Activated CD8-positive, alpha-beta memory T cell treated with anti-CD3 and anti-CD28 coated beads for 1 hour (primary cell): ENCODE results near the gene ST8SIA2.
"Not testable (repeated sequence)": the region's sequence is repeated elsewhere in the genome, so short reads cannot be mapped to it uniquely, and the experiment has no call there.

Source experiments
- DNase-seq, 2 donors: peaks; one replicate each; pipeline ENCODE4 v3.0.0-alpha.2; 2020; ENCODE audit warnings: low read depth in 1 of 2; ENCODE audit errors: extremely low read depth in 1 of 2

ST8SIA2 gene

DNA sequence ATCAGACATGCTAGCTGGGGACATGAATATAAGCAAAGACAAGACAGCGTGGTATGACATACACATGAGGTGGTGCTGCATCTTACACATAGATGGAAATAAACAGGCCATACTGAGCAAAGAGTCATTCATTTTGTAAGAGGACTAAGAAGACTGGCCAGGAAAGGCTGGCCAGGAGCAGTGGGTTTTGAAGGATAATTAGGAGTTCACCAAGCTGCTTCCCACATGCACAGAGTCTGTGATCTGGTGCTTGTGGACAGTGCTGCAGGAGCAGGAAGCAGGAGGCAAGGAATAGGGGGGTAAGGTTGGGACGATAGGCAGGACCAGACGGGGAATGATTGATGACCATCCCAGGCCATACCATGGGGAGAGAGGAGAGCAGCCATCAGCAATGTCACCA lies 41.5 kb downstream of the ST8SIA2 start:
- no peak for DNase-seq

DNA sequence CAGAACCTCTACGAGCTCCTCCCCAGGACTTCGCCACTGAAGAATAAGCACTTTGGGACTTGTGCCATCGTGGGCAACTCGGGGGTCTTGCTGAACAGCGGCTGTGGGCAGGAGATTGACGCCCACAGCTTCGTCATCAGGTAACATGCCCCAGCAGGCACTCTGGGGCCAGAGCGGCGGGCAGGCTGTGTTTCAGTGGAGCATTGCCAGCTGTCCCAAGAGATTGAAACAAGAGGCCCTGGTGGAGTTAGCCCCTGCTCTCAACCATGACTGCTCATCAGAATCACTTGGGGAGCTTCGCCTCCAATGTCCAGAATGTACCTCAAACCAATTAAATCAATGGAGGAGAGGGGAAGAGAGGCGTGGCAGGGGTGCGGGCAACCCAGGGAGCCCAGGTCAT lies 44.8 kb downstream of the ST8SIA2 start:
- DNase-seq: no peak

DNA sequence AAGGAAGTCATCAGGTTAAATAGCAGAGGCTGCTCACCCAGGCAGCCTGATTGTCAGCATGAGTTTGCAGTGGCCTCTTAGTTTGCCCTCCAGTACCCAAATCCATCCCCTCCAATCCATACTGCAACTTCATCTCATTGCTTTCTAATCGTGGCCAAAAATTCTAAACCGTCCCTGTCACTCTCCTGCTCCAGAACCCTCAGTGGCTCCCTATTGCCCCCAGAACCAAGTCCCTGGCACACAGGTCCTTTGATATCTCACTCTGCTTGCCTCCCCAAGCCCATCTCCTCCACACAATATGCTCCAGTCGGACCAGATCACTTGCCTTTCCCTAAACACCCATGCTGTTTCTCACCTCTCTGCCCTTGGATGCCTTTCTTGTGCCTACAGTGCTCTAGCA lies 49.7 kb downstream of the ST8SIA2 start:
- DNase-seq: no peak

DNA sequence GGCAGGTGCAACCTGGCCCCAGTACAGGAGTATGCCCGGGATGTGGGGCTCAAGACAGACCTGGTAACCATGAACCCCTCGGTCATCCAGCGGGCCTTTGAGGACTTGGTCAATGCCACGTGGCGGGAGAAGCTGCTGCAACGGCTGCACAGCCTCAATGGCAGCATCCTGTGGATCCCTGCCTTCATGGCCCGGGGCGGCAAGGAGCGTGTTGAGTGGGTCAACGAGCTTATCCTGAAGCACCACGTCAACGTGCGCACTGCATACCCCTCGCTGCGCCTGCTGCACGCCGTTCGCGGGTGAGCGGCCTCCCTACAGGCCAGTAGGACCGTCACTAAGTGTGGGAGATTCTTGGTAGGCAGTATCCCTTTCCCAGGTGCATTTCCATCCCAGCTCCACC lies 51.0 kb downstream of the ST8SIA2 start:
- no peak for DNase-seq

DNA sequence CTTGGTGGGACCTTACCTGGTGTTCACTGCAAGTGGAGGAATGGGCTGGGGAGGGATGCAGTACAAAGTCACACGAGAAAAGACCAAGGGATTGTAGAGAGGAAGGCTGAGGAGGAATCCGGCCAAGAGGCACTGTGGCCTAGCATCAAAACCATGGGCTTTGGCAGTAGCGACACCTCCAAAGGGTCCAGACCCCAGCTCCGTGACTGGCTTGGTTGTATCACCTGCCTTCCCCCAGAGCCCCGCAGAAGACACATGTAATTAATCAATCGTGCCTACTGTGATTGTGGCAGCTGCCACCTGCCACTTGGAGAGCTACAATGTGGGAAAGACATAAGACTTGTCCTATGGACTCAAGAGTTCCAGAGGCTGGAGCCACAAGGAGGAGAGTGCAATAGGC lies 54.7 kb downstream of the ST8SIA2 start:
- no peak for DNase-seq

DNA sequence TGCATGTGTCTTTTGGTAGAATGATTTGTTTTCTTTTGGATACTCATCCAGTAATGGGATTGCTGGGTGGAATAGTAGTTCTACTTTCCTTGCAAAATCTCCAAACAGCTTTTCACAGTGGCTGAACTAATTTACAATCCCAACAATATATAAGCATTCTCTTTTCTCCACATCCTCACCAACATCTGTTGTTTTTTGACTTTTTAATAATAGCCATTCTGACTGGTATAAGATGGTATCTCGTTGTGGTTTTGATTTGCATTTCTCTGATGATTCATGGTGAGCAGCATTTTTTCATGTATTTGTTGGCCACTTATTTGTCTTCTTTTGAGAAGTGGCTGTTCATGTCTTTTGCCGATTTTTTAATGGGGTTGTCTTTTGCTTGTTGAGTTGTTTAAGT lies 55.8 kb downstream of the ST8SIA2 start:
- DNase-seq: no peak

DNA sequence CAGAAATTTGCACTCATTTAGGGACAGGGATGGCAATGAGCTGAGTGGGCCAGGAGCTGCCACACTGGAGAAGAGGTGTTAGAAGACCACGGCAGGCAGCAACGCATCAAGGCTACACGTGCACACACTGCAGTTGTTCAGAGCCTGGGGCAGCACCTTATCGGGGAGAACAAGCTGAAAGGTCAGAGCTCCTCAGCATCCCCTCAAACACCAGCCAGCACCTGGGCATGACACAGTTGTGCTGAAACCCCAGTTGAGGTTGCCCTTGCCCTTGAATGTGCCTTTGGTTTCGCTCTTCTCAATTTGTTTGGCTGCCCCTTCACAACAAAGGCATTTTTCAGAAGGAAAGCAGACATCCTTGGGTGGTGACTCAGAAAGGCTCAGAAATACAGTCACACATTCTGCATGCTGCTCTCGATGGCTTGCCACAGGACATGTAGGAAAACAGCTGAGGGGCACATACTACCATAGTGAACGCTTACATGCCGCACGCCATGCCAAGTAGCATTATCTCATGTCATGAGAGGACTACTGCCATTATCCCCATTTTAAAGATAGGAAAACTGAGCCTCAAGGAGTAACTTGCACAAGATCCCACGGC lies 57.6 kb downstream of the ST8SIA2 start:
- no peak for DNase-seq

DNA sequence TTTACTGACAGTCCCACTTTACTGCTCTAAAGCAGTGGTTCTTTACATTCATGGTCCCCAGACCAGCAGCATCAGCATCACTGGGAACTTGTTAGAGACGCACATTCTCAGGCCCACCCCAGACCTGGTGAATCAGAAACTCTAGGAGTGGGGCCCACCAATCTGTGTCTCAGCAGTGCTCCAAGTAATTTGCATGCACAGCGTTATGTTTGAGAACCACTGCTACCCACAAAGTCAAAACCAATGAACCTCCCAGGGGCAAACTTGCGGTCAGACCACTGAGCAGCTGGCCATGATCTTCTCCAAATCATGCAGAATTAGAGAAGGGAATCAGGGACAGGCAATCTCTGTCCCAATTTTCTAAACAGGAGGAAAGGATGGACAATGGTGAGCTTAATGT lies 58.5 kb downstream of the ST8SIA2 start:
- DNase-seq: no peak

DNA sequence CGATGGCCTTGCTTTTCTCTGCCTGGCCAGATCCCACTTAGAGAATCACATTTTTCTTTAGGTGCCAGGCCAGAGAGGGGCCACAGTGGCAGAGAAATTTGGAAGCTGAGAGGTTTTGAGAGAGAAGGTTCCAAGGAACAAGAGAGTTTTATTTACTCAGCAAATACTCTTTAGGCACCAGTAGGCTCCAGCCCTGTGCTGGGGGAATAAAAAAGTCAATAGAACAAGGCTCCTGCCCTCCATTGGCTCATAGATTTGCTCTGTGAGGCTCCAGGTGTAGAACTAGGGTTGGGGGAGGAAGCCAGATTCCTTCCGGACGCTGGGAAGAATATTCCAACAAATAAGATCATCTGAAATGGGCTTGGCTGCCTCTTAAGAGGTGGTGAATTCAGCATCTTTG lies 59.9 kb downstream of the ST8SIA2 start:
- no peak for DNase-seq

DNA sequence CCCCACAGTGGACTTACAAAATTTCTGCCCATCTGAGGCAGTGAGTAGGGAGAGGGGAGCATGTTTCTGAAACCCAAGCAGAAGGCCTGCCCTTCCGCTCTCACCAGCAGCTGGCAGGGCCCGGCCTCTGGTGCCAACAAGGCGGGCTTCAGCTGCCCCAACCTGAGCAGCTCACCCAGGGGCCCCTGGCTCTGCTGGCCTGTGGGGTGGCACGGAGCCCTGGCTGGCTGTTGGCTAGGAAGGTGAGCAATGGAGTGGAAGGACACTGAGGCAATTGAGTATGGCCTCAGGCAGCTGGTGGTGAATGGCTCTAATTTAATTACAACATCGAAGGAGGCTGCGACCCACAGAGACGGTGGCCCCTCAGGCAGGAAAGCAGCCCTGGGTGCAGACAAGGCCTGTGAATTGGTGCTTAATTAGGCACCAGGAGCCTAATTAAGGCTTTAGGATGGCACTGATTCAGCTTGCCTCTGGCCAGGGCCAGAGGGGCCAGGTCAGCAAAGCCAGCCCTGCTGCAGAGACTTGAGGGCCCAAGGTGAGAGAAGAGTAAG lies 60.9 kb downstream of the ST8SIA2 start:
- DNase-seq: no peak

DNA sequence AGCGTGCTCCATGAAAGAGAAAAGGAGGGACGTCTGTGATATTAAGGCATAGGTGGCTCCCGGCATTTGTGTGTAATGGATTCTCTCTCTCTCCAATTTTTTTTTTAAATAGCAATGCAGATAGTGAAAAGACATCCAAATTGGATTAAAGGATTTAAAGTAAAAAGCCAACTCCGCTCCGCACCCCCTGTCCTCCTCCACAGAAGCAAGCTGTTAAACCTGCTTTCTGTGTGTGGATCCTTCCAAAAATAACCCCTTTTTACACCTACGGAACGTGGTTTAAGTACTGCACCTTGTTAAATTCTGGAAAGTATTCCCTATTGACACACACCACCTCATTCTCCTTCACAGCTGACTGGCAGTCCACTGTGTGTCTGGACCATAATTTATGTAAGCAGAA lies 61.6 kb downstream of the ST8SIA2 start:
- DNase-seq: no peak

DNA sequence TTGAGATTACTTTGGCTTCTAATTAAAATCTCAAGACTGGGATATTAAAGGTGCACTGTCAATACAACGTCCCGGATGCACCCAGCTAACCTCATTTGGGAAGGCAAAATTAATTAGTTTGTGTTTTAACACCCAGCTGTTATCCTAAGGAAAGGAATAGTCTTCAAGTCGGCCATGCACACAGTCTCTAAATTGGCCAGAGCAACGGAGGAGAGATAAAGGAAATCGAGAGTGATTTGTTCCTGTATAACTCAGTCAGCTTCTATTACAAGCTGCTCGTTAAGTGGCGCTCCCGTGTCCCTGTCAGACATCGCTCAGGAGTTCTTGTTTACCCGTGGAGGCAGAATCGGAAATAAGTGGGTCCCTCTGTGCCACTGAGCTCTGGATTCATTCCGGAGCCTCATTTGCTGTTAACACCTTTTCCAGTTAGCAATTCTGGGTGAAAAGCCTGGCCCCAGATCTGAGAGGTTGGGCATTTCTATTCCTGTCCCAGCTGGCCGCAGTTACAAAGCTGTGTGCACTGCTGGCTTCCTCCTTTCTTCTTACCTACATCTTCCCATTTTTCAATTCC lies 63.9 kb downstream of the ST8SIA2 start:
- DNase-seq: no peak

DNA sequence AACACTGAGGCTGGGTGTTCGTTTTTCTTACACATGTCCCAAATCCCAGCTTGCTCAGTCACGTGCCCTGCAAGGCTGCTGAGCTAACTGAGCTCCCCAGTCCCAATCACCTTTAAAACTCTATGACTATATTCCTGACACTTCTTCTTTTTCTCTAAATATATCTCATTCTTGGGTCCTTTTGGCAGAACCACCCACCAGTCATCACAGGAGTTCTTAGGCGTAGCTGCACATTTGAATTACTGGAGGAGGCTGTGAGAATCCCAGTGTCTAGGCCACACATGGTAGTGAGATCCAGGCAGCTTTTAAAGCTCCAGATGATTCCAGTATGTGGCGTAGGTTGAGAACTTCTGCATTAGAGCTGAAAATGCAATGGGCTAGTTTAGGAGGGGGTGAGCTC lies 66.3 kb downstream of the ST8SIA2 start:
- no peak for DNase-seq

DNA sequence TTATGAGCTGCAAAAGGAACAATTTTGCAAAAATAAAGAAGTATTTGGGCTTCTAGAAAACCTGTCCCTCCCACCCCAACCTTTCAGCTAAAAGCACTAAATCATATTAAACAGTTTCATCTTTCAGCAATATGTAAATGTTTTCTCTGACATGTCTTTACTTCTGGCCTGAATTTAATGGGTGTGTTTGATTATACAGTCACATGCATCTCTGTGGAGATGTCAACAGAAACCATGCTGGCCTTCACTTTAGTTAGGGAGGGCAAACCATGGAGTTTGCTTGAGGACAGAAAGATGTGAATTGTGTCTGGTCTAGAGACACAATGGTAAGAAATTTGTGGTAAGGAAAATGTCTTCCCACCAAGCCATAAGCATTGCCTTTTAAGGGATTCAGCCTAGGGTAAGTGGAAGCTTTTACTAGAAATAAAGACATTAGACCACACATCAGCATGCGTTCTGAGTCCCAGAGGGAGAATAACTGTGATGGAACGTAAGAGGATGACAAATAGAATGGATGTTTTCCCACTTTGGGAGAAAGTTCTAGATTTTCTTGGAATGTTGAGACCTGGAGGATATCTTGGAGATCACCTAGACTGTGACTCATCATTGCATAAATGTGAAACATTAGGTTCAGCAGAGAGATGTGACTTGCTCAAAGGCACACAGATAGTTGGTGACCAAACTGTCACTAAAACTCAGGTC lies 68.9 kb downstream of the ST8SIA2 start:
- no peak for DNase-seq

DNA sequence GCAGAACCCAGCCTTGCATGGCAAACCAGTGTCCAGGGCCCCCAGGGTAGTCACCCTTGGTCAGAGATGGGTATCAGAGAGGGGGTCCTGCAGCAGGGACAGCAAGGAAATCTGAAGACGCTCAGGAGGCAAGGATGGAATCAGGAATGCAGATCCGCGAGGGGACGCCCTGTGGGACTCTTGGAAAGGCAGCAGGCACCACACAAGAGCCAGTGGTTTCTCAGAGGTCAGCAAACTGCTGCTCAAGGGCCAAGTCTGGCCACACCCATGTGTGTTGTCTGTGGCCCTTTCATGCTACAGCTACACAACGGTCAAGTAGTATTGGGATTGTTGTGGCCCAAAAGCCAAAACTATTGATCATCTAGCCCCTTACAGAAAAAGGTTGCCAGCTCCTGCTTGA lies 69.7 kb downstream of the ST8SIA2 start:
- DNase-seq: no peak

DNA sequence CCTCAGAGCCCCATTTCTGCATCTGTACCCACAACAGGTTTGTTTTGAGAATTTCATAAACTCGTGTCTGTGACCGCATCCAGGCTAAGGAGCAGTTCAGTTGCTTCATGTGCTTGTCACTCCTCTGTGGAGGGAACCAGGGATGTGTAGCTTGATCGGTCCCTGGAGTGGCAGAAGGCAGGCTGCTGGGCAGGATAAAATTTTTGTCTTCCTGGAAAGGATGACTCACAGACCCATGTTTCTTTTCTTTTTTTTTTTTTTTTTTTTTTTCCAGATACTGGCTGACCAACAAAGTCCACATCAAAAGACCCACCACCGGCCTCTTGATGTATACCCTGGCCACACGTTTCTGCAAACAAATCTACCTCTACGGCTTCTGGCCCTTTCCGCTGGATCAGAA lies 70.1 kb downstream of the ST8SIA2 start:
- DNase-seq: no peak

DNA sequence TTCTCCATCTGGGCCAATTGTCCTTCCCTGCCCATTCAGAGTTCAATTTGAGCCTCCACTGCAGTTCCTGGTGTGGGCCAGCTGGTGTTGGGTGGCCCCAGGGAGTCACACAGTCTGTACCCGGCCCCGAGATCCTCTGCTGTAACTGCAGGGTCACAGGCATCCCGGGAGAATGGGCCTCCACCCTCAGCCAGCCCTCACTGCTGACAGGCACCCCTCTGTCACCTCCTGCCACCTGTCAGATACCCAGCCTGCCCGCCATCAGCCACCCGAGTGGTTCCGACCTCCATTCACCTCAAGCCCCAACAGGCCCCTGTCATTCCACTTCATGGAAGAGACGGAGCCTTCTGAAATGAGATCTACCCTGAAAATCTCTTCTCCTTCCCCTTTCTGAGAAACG lies 73.2 kb downstream of the ST8SIA2 start:
- DNase-seq: no peak

DNA sequence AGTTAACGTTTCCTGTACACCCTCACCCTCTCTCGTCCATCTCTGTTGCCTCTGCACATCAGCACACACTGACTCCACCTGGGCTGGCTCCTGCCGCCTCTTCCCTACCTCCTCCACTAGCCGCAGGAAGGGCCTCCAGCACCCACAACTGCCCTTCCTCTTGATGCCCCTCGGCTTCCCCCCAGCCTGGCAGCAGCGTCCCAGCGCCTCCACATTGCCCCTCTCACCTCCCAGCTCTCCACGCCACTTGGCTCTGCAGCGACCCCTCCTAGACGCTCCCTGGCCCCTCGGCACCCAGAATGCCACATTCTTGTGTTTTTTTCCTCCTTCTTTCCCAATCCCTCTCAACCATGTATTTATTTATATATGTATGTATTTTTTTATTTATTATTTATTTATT lies 73.6 kb downstream of the ST8SIA2 start:
- DNase-seq: no peak

DNA sequence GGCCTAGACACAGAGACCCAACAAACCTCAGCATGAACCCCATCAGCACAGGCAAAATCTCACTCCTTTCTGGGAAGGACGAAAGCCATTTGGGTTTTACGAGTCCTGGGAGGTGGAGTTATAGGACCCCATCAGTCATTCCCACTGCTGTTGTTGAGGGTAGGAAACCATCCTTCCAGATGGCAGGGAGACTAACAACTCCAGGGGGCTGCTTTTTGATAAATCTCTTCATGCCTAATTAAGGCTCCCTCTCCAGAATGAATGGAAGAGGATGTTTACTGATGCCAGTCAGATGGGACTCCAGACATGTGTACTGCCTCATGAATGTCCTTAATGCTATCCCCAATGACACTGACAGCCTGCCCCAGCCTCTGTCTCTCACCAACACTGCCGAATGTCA lies 75.3 kb downstream of the ST8SIA2 start:
- no peak for DNase-seq

DNA sequence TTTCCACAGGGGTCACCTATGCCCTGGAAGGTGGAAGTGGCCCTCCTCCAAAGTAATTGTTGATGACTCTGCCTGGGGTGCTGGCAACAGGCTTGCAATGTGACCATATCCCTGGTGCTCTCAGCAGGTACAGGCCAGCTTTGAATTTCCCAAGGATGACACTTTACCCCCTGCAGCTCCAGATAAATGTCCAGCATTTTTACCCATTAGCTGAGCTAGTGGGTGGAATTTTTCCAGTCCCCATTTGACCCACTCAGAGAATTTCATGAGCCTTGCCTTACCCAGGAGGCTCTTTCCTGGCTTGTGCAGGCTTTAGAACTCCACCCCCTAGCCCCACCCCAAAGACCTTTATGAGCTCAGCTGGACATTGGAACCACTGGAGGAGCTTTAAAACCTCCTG lies 77.6 kb downstream of the ST8SIA2 start:
- no peak for DNase-seq

DNA sequence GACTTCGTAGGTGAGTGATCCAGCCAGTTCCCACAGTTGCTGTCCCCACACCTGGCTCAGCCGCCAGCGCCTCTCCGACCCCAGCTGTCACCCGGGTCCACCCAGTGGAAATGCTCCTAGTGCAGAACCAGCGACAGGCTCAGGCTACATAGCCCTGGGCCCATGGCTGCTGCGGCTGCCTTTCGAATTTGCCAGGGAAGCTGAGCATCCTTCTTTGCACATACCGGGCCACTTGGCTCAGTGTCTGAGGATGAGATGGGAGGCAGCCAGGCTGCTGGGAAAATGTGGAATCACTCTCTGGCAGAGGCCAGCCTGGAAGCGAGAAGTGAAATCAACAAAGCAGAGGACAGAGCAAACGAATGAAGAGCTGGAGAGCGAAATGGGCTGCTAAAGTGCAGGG lies 80.1 kb downstream of the ST8SIA2 start:
- DNase-seq: no peak

DNA sequence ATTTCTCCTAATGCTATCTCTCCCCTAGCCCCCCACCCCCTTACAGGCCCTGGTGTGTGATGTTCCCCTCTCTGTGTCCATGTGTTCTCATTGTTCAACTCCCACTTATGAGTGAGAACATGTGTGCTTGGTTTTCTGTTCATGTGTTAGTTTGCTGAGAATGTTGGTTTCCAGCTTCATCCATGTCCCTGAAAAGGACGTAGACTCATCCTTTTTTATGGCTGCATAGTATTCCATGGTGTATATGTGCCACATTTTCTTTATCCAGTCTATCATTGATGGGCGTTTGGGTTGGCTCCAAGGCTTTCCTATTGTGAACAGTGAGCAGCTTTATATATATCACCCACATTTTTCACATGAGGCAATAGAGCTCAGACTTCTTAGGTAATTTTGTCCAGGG lies 86.0 kb downstream of the ST8SIA2 start:
- DNase-seq: not testable (repeated sequence)
